ENCODE results near the gene COL18A1.

COL18A1 gene

GRCh38 chr21:45506836-45507522 is 102.0 kb downstream of the COL18A1 start:
- no peak for DNase-seq (ENCODE audit: low spot score)

- no peak for DNase-seq (ENCODE audit: low spot score)
Measured at GRCh38 chr21:45507523-45507875, 102.5 kb downstream of the COL18A1 start.

DNA sequence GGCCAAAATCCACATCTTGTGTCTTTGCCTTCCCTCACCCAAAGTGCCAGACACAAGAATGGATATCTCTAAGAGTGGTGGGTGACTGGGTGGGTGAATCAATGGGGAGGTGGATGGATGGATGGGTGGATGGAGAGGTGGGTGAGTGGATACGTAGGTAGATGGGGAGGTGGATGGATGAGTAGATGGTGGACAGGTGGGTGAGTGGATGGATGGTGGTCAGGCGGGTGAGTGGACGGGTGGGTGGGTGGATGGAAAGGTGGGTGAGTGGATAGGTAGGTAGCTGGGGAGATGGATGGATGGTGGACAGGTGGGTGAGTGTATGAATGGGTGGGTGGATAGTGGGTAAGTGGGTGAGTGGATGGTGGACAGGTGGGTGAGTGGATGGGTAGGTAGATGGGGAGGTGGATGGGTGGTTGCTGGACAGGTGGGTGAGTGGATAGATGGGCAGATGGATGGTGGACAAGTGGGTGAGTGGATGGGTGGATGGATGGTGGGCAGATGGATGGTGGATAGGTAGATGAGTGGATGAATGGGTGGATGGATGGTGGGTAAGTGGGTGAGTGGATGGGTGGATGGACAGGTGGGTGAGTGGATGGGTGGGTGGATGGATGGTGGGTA is 103.0 kb downstream of the COL18A1 start:
- no peak for DNase-seq (ENCODE audit: low spot score)

GRCh38 chr21:45508607-45509565 is 103.9 kb downstream of the COL18A1 start:
- no peak for DNase-seq (ENCODE audit: low spot score)

- no peak for DNase-seq (ENCODE audit: low spot score)
Measured at GRCh38 chr21:45509566-45510465, 104.9 kb downstream of the COL18A1 start.

DNA sequence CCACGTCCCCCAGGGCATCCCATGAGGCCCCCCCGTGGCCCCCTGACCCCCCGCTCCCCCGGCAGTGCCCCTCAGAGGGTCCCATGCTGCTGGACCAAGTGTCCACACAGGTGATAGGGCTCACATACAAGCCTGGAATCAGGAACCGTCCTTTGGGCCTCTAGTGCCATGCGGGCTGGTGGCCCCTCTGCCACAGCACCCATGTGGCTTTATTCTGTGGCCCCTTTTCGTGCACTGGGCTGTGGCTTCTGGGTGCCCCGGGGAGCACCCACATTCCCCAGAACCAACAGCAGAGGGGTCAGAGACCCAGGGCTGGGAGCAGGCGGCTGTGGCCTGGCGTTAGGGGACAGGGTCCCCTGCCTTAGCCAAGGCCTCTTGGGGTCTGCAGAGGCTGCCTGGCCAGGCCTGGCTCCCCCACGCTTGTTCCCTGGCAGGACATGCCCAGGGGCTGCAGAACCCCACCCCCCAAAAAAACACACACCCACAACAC is 105.5 kb downstream of the COL18A1 start:
- DNase-seq (ENCODE audit: low spot score): no peak

- DNase-seq (ENCODE audit: low spot score): no peak
Measured at GRCh38 chr21:45511007-45511406, 106.0 kb downstream of the COL18A1 start.

DNA sequence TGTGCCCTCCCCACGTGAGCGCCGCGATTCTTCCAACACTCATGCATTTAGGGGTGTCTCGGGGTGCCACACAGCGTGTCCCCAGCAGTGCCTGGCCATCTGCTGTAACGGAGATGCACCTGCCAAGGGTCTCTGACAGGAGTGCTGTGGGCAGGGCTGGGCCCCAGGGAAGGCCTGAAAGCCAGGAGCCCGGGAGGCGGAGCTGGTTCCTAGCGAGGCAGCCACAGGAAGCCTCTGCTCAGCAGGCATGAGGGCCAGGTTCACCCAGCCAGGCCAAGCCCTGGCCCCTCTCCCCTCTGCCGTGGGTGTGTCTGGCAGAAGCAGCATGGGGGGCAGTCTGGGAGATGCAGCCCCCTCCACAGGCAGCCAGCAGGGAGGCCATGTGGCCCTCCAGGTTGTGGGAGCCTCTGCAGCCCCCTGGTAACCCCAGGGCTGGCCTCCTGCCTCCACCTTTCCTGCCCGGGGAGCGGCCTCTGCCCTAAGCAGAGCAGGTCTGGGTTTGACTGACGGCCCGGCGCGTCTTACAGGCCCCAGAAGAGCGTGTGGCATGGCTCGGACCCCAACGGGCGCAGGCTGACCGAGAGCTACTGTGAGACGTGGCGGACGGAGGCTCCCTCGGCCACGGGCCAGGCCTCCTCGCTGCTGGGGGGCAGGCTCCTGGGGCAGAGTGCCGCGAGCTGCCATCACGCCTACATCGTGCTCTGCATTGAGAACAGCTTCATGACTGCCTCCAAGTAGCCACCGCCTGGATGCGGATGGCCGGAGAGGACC is 106.9 kb downstream of the COL18A1 start:
- no peak for DNase-seq (ENCODE audit: low spot score)

- DNase-seq (ENCODE audit: low spot score): no peak
Measured at GRCh38 chr21:45512626-45513002, 107.6 kb downstream of the COL18A1 start.

DNA sequence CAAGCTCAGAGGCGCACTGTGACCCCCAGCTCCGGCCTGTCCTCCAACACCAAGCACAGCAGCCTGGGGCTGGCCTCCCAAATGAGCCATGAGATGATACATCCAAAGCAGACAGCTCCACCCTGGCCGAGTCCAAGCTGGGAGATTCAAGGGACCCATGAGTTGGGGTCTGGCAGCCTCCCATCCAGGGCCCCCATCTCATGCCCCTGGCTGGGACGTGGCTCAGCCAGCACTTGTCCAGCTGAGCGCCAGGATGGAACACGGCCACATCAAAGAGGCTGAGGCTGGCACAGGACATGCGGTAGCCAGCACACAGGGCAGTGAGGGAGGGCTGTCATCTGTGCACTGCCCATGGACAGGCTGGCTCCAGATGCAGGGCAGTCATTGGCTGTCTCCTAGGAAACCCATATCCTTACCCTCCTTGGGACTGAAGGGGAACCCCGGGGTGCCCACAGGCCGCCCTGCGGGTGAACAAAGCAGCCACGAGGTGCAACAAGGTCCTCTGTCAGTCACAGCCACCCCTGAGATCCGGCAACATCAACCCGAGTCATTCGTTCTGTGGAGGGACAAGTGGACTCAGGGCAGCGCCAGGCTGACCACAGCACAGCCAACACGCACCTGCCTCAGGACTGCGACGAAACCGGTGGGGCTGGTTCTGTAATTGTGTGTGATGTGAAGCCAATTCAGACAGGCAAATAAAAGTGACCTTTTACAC is 108.2 kb downstream of the COL18A1 start:
- peak; percentile 31 for DNase-seq (ENCODE audit: low spot score)

GRCh38 chr21:45513741-45514310 is 108.9 kb downstream of the COL18A1 start:
- DNase-seq (ENCODE audit: low spot score): no peak

- DNase-seq (ENCODE audit: low spot score): no peak
Measured at GRCh38 chr21:45514311-45515021, 109.5 kb downstream of the COL18A1 start.

GRCh38 chr21:45515241-45516061 is 110.5 kb downstream of the COL18A1 start:
- no peak for DNase-seq (ENCODE audit: low spot score)

DNA sequence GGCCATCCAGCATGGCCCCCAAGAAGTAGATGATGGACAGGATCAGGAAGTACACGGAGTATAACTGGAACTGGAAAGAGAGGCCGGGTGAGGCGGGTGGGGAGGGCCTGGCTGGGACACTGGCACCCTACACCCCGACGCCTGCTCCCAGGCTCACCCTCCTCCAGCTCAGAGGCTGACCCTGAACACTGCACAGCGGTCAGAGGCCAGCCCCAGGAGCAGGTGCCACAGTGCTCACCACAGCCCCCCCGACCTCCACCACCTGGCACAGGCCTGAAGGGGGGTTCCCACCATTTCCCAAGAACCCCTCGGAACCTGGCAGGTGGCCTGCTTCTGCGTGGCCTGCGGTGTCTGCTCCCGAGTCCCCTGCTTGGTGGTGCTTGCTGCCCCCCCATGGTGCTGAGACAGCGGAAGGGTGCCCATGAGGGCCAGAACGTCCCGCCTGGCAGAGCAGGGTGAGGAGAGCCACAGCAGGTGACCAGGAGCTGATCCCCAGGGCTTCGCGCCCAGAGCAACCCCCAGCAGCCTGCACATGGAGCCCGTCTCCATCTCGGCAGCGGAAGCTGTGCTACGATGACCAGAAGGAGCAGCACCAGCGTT is 111.2 kb downstream of the COL18A1 start:
- no peak for DNase-seq (ENCODE audit: low spot score)

DNA sequence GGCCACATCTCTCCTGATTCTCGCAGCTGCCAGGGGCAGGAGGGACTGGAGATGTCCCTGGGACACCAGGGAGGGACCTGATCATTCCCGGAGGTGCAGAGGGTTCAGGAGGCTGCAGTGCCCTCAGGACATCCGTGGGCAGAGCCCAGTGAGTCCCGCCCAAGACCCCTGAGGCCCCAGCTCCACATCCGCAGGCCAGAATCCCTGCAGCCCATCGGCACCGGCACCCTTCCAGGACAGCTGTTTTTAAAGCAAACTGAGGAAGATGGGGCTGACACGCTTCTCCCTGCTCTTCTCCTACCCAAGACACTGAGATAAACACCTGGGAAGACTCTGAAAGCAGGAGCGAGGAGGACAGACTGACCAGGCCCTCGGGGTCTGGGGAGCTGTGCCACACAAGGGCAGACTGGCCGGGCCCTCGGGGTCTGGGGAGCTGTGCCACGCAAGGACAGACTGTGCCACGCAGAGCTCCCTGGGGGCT is 111.7 kb downstream of the COL18A1 start:
- DNase-seq (ENCODE audit: low spot score): no peak

- no peak for DNase-seq (ENCODE audit: low spot score)
Measured at GRCh38 chr21:45517249-45518065, 112.5 kb downstream of the COL18A1 start.

DNA sequence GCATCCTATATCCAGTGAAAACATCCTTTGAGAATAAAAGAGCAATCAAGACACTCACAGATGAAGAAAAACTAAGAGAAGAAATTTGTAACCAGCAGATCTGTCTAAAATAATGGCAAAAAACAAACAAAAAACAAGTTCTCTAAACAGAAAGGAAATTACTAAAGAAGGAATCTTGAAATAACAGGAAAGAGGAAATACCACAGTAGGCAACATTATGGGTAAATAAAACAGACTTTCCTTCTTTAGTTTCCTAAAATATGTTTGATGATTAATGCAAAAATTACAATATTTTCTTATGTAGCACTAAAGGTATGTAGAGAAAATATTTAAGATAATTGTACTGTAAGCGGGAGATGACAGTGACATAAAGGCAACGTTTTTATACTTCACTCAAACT is 113.8 kb downstream of the COL18A1 start:
- no peak for DNase-seq (ENCODE audit: low spot score)
